ENCODE measurements around the gene FXYD3.

The FXYD3 gene

GRCh38 chr19:35153701-35154524 lies 38.3 kb downstream of the FXYD3 start:
- H3K27ac ChIP-seq: no peak overlapping the region

GRCh38 chr19:35154525-35155406 lies 39.1 kb downstream of the FXYD3 start, which contains the start of gene FXYD5:
Gene FXYD5, plus strand, starts transcription at chr19:35154735. Its CDS starts 816 bp downstream, at chr19:35155551.
- Histone ChIP-seq H3K79me2 (ENCODE audit: insufficient read depth, low read depth) (peaks cover 21% of the 10 kb centered on the region), H3K4me3 (IDR thresholded peaks at IDR 0.05; ENCODE audit: insufficient read depth, low read depth, low read length) (peak within 1 kb of the TSS; percentile 22), H3K27me3 (ENCODE audit: insufficient read depth, low read depth) (no peaks in the 10 kb centered on the region; the same call in 1 of the 2 replicates), H3K9ac (peak within 1 kb of the TSS; percentile 73), H3K4me2 (peak within 1 kb of the TSS; percentile 86), H3K36me3 (ENCODE audit: insufficient read depth) (peaks cover 4% of the 10 kb centered on the region; the same call in 1 of the 2 replicates), H3K27ac (peak within 1 kb of the TSS; percentile 19), H4K20me1 (ENCODE audit: insufficient read depth) (no peaks in the 10 kb centered on the region), H2AFZ (ENCODE audit: low read depth) (peak within 1 kb of the TSS; percentile 96), H3K4me1 (ENCODE audit: low read depth, poor library complexity, severe bottlenecking) (peaks cover 12% of the 10 kb centered on the region)
- TF ChIP-seq CTCF (conservative IDR thresholded peaks at IDR 0.05; ENCODE audit: low read depth, low read length): no peak

More at GRCh38 chr19:35153701-35154524, 38.3 kb downstream of the FXYD3 start:
- Histone ChIP-seq H3K4me3 (IDR thresholded peaks at IDR 0.05; ENCODE audit: insufficient read depth, low read depth, low read length) (no peak overlapping the region), H3K36me3 (ENCODE audit: insufficient read depth) (no peaks in the 10 kb centered on the region; the same call in 1 of the 2 replicates), H3K9ac (peak overlapping the region; percentile 73; the same call in 1 of the 2 replicates), H3K79me2 (ENCODE audit: insufficient read depth, low read depth) (peaks cover 21% of the 10 kb centered on the region), H3K27me3 (ENCODE audit: insufficient read depth, low read depth) (no peaks in the 10 kb centered on the region; the same call in 1 of the 2 replicates), H2AFZ (ENCODE audit: low read depth) (peak overlapping the region; percentile 96), H4K20me1 (ENCODE audit: insufficient read depth) (no peaks in the 10 kb centered on the region), H3K4me1 (ENCODE audit: low read depth, poor library complexity, severe bottlenecking) (peaks cover 12% of the 10 kb centered on the region), H3K4me2 (peak overlapping the region; percentile 86)
- peak; percentile 67 for TF ChIP-seq CTCF (conservative IDR thresholded peaks at IDR 0.05; ENCODE audit: low read depth, low read length)

GRCh38 chr19:35155441-35155840 lies 39.8 kb downstream of the FXYD3 start:
- peaks cover 21% of the 10 kb centered on the region for H3K79me2 ChIP-seq (ENCODE audit: insufficient read depth, low read depth)

More at GRCh38 chr19:35155441-35155840, 39.8 kb downstream of the FXYD3 start:
- Histone ChIP-seq H2AFZ (ENCODE audit: low read depth) (peak overlapping the region; percentile 96), H3K27me3 (ENCODE audit: insufficient read depth, low read depth) (no peaks in the 10 kb centered on the region; the same call in 1 of the 2 replicates), H3K4me2 (peak overlapping the region; percentile 86), H3K4me3 (IDR thresholded peaks at IDR 0.05; ENCODE audit: insufficient read depth, low read depth, low read length) (peak overlapping the region; percentile 22), H3K4me1 (ENCODE audit: low read depth, poor library complexity, severe bottlenecking) (peaks cover 12% of the 10 kb centered on the region), H3K9ac (peak overlapping the region; percentile 73), H4K20me1 (ENCODE audit: insufficient read depth) (no peaks in the 10 kb centered on the region), H3K27ac (peak overlapping the region; percentile 19), H3K36me3 (ENCODE audit: insufficient read depth) (peaks cover 4% of the 10 kb centered on the region; the same call in 1 of the 2 replicates)
- no peak for TF ChIP-seq CTCF (conservative IDR thresholded peaks at IDR 0.05; ENCODE audit: low read depth, low read length)
